IMR-90 (cell line): ENCODE results near the gene TYRO3. TPM values are rescaled to one million over a fixed set of nuclear protein-coding genes. Genes with fewer than 3 reads are reported as not detected.

Experiments used
- ATAC-seq: fragments of 200-7000 bp; cut with Tn5 transposase; 2 replicates; pipeline ENCODE4 v1.9.1; 2020; ENCODE audit warnings: low read depth, mild to moderate bottlenecking, moderate library complexity
- BruUV-seq: library from RNA; stranded (reverse); fragments of 400-500 nt; replicated peaks from 2 replicates; lab custom pipeline; 2021; lab: Mats Ljungman, UMichigan
- CTCF ChIA-PET: fragments of 300-600 bp; formaldehyde crosslinking; extraction: SDS; loops from one replicate; lab custom pipeline; 2021; ENCODE audit warnings: antibody characterized with exemption; lab: Yijun Ruan, JAX
- POLR2A ChIA-PET: fragments of 300-600 bp; sonication (Branson Sonifier 250); formaldehyde crosslinking; loops from one replicate; lab custom pipeline; 2022; ENCODE audit warnings: antibody characterized with exemption; ENCODE audit not compliant: unreplicated experiment; lab: Charles Lee
- DNase-seq: peaks from one replicate; pipeline ENCODE4 v3.0.0; 2013
- H2AFZ ChIP-seq: replicated peaks from 2 replicates; pipeline ENCODE3; 2013; ENCODE audit warnings: low read length, mild to moderate bottlenecking; ENCODE audit not compliant: poor library complexity
- H2AK5ac ChIP-seq: 2 replicates; pipeline ENCODE4 v1.6.1; 2013; ENCODE audit warnings: low read depth, low read length, inconsistent platforms
- H2AK9ac ChIP-seq: replicated peaks from 2 replicates; pipeline ENCODE3; 2013; ENCODE audit warnings: mild to moderate bottlenecking, low read depth, low read length, moderate library complexity; ENCODE audit not compliant: poor library complexity
- H2BK120ac ChIP-seq: 2 replicates; pipeline ENCODE4 v1.6.1; 2013; ENCODE audit warnings: low read depth, low read length, inconsistent platforms
- H2BK15ac ChIP-seq: 3 replicates; pipeline ENCODE4 v1.6.1; 2013; ENCODE audit warnings: low read depth, low read length, inconsistent platforms
- H2BK20ac ChIP-seq: 2 replicates; pipeline ENCODE4 v1.6.1; 2013; ENCODE audit warnings: low read depth, mild to moderate bottlenecking, inconsistent platforms, low read length, moderate library complexity
- H2BK5ac ChIP-seq: 2 replicates; pipeline ENCODE4 v1.6.1; 2013; ENCODE audit warnings: mild to moderate bottlenecking, low read depth, low read length, inconsistent platforms; ENCODE audit not compliant: poor library complexity, severe bottlenecking
- H3K14ac ChIP-seq: replicated peaks from 2 replicates; pipeline ENCODE4 v1.6.1; 2013; ENCODE audit warnings: low read depth, low read length, inconsistent platforms
- H3K18ac ChIP-seq: 2 replicates; pipeline ENCODE4 v1.6.1; 2013; ENCODE audit warnings: low read depth, low read length, control low read depth
- H3K23ac ChIP-seq: 2 replicates; pipeline ENCODE4 v1.6.1; 2013; ENCODE audit warnings: low read depth, low read length, inconsistent platforms
- H3K27ac ChIP-seq: 2 replicates; pipeline ENCODE4 v1.5.1; 2013; ENCODE audit warnings: mild to moderate bottlenecking, control low read depth, low read length; ENCODE audit not compliant: insufficient read depth
- H3K27me3 ChIP-seq: 2 replicates; pipeline ENCODE4 v1.6.1; 2013; ENCODE audit warnings: low read length; ENCODE audit not compliant: control insufficient read depth, insufficient read depth
- H3K36me3 ChIP-seq: 2 replicates; pipeline ENCODE4 v1.6.1; 2013; ENCODE audit warnings: low read length, mixed read lengths; ENCODE audit not compliant: control insufficient read depth, insufficient read depth
- H3K4ac ChIP-seq: 2 replicates; pipeline ENCODE4 v1.6.1; 2013; ENCODE audit warnings: low read depth, low read length, inconsistent platforms
- H3K4me1 ChIP-seq: 2 replicates; pipeline ENCODE4 v1.6.1; 2013; ENCODE audit warnings: low read length, mixed read lengths; ENCODE audit not compliant: control insufficient read depth, insufficient read depth
- H3K4me2 ChIP-seq: 2 replicates; pipeline ENCODE4 v1.6.1; 2013; ENCODE audit warnings: low read depth, mild to moderate bottlenecking, control low read depth, low read length, moderate library complexity
- H3K4me3 ChIP-seq: 2 replicates; pipeline ENCODE4 v1.5.1; 2013; ENCODE audit warnings: low read depth, mild to moderate bottlenecking, control low read depth, low read length, moderate library complexity; ENCODE audit not compliant: insufficient read depth
- H3K56ac ChIP-seq: 2 replicates; pipeline ENCODE4 v1.6.1; 2013; ENCODE audit warnings: low read length, inconsistent platforms; ENCODE audit not compliant: insufficient read depth; ENCODE audit errors: extremely low read depth
- H3K79me1 ChIP-seq, 2 experiments: 2 replicates each; pipeline ENCODE4 v1.6.1; 2013; ENCODE audit warnings: low read length in 2 of 2, inconsistent platforms in 1 of 2, low read depth in 1 of 2
- H3K9ac ChIP-seq: 2 replicates; pipeline ENCODE4 v1.6.1; 2013; ENCODE audit warnings: low read depth, low read length, control low read depth
- H3K9me1 ChIP-seq: 2 replicates; pipeline ENCODE4 v1.6.1; 2013; ENCODE audit warnings: low read length, inconsistent platforms; ENCODE audit not compliant: insufficient read depth
- H3K9me3 ChIP-seq: 2 replicates; pipeline ENCODE4 v1.6.1; 2013; ENCODE audit warnings: low read length; ENCODE audit not compliant: control insufficient read depth, insufficient read depth
- H4K20me1 ChIP-seq: 2 replicates; pipeline ENCODE4 v1.6.1; 2013; ENCODE audit warnings: low read length, inconsistent platforms; ENCODE audit not compliant: insufficient read depth
- H4K5ac ChIP-seq: 2 replicates; pipeline ENCODE4 v1.6.1; 2013; ENCODE audit warnings: mild to moderate bottlenecking, low read depth, low read length, control low read depth
- H4K8ac ChIP-seq, 2 experiments: 2 replicates each; pipeline ENCODE4 v1.6.1; 2013; ENCODE audit warnings: low read depth in 2 of 2, low read length in 2 of 2, control low read depth in 1 of 2, inconsistent platforms in 1 of 2
- H4K91ac ChIP-seq: 2 replicates; pipeline ENCODE4 v1.6.1; 2013; ENCODE audit warnings: low read depth, low read length, inconsistent platforms; ENCODE audit not compliant: insufficient read depth
- MAZ ChIP-seq: IDR thresholded peaks from 2 replicates; pipeline ENCODE4 v1.6.1; 2012; ENCODE audit warnings: low read depth, mild to moderate bottlenecking, low read length, improper control_type of control experiment, moderate library complexity, borderline replicate concordance
- POLR2A ChIP-seq: IDR thresholded peaks from 2 replicates; pipeline ENCODE4 v1.6.1; 2012; ENCODE audit warnings: mild to moderate bottlenecking, low read depth, low read length
- WGBS, 2 experiments: methylation state at CpG; one replicate each; pipeline versions ENCODE4 v1.1.5 to v1.1.7; 2013; ENCODE audit warnings: missing lambda C conversion rate in 2 of 2; ENCODE audit not compliant: insufficient read length in 1 of 2; ENCODE audit errors: extremely low coverage in 2 of 2; 5-methylcytosine and 5-hydroxymethylcytosine counted together
- dilution Hi-C: fragments of 300-500 bp; cut with HindIII; formaldehyde crosslinking; loops from one replicate; pipeline ENCODE4 v1.14.3; 2018; ENCODE audit warnings: low sequenced_read_pairs; ENCODE audit not compliant: unreplicated experiment
- in situ Hi-C: fragments of 300-500 bp; cut with MboI; formaldehyde crosslinking; loops from 3 replicates; pipeline ENCODE4 v1.14.3; 2019; ENCODE audit warnings: low sequenced_read_pairs, inconsistent platforms, mixed read lengths
- intact Hi-C: fragments of 100-400 bp; cut with micrococcal nuclease; formaldehyde crosslinking; loops from 2 replicates; pipeline ENCODE4 v1.10.0; 2022
- polyA plus RNA-seq, 3 experiments: library from polyadenylated mRNA; depleted of rRNA; stranded (reverse); fragments of >200 nt; gene quantifications; 2 replicates each; pipeline ENCODE4 v1.2.3, GENCODE V29; 2012; ENCODE audit warnings: low replicate concordance in 1 of 3
- total RNA-seq: library from RNA; depleted of rRNA; stranded (reverse); fragments of >200 nt; gene quantifications from 2 replicates; pipeline ENCODE4 v1.2.3, GENCODE V29; 2012

The TYRO3 gene
- total and polyA plus RNA-seq, 2 of the 4 experiments (the other 2 are of a cell fraction), result 11.5 to 18.4 TPM

DNA sequence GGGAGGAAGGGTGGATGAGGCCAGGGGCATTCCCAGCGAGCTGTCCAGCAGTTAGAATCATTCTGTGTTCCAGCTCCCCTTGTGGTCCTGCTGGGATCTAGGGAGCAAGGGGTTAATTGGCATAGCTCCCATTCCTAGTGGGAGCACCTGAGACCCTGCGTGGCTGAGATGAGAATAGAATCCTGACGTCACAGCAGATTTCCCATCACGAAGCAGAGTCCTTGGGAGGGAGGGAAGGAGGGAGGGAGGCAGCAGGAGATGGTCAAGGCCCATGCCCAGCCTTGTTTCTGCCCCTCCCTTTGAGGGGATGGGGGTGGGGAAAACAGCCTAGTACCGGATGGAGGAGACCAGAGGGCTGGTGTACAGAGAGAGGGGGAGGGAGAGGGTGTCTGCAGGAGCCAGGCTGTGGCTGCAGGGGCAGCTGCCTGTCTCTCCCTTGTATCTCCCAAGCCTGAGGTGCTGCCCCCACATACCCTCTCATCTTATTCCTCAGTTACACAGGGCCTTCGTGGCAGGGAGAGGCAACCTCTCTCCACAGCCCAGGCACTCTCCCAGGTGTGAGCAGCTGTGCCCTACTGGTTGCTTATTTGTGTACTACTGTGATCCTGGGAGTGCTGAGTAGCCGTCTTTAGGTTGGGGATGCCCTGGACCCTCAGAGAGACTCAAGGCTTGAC lies 5.4 kb downstream of the TYRO3 start:
- POLR2A ChIA-PET, result no interaction called here
- no peak overlapping the region; the same call in 1 of the 2 replicates for H4K91ac ChIP-seq
- H2AK9ac ChIP-seq, result no peak overlapping the region
- intact Hi-C loops, result no loop called here
- no peak overlapping the region for H3K56ac ChIP-seq
- CTCF ChIA-PET, result no interaction called here
- peaks cover 21% of the 10 kb centered on the region for H3K9me1 ChIP-seq
- no peak overlapping the region for H2BK20ac ChIP-seq
- no peaks in the 10 kb centered on the region for H3K9me3 ChIP-seq
- no peak for TF ChIP-seq POLR2A
- peak; percentile 50; the same call in 1 of the 2 replicates for TF ChIP-seq MAZ
- WGBS, 2 experiments, result 30% methylated on average over 2 of the region's 7 CpGs; no CpG with 5 or more reads in 1 of the 2 experiments
- dilution Hi-C loops, result no loop called here
- H3K27me3 ChIP-seq, result no peaks in the 10 kb centered on the region
- no peak overlapping the region for H2BK5ac ChIP-seq
- peaks cover 37% of the 10 kb centered on the region for H3K4me1 ChIP-seq
- no peak overlapping the region for H2BK120ac ChIP-seq
- H3K4ac ChIP-seq, result no peak overlapping the region
- H3K27ac ChIP-seq, result no peak overlapping the region
- no peak overlapping the region for H3K18ac ChIP-seq
- H3K4me3 ChIP-seq, result no peak overlapping the region
- H3K4me2 ChIP-seq, result no peak overlapping the region
- no peak overlapping the region; the same call in 1 of the 2 replicates for H3K14ac ChIP-seq
- no TSS peak for BruUV-seq
- H4K20me1 ChIP-seq, result peaks cover 4% of the 10 kb centered on the region; the same call in 1 of the 2 replicates
- H3K79me1 ChIP-seq, result peaks cover 8 to 25% of the 10 kb centered on the region in 2 experiments
- H2AFZ ChIP-seq, result peak overlapping the region; percentile 72
- H3K23ac ChIP-seq, result no peak overlapping the region; the same call in 1 of the 2 replicates
- H3K9ac ChIP-seq, result no peak overlapping the region
- H2AK5ac ChIP-seq, result 0 out of 2 replicates have a peak overlapping the region, but pooled peaks have one; percentile 33
- no peak overlapping the region for H4K5ac ChIP-seq
- no peak for DNase-seq
- H4K8ac ChIP-seq, result no peak overlapping the region
- H2BK15ac ChIP-seq, result no peak overlapping the region
- no peaks in the 10 kb centered on the region; the same call in 1 of the 2 replicates for H3K36me3 ChIP-seq
- ATAC-seq, result no peak
- in situ Hi-C loops, result no loop called here
